MCF 10A (cell line): Measurements from ENCODE around the gene SLC6A17. TPM values are rescaled to one million over a fixed set of nuclear protein-coding genes. Genes with fewer than 3 reads are reported as not detected.
A peak's percentile ranks its signal among the peaks of the same experiment; 100 is the strongest.

Experiments used
- BruUV-seq: library from RNA; stranded (reverse); fragments of 400-500 nt; replicated peaks from 2 replicates; lab custom pipeline; 2021; lab: Mats Ljungman, UMichigan
- CTCF ChIA-PET: fragments of 300-600 bp; sonication (Branson Sonifier 250); formaldehyde crosslinking; extraction: SDS; loops from one replicate; lab custom pipeline; 2021; ENCODE audit warnings: antibody characterized with exemption, inconsistent platforms; lab: Yijun Ruan, JAX
- POLR2A ChIA-PET: fragments of 300-600, 350-650 bp; sonication (Branson Sonifier 250); formaldehyde crosslinking; extraction: SDS; loops from one replicate; lab custom pipeline; 2020; ENCODE audit warnings: antibody characterized with exemption, inconsistent platforms; lab: Yijun Ruan, JAX
- DNase-seq: peaks from one replicate; pipeline ENCODE4 v3.0.0-alpha.2; 2018; ENCODE audit not compliant: unreplicated experiment
- H3K27ac Mint-ChIP-seq: one replicate; pipeline ENCODE4 v1.8.0; 2022; ENCODE audit warnings: mild to moderate bottlenecking, low read depth, mixed read lengths; ENCODE audit not compliant: unreplicated experiment
- H3K27me3 Mint-ChIP-seq: one replicate; pipeline ENCODE4 v1.8.0; 2022; ENCODE audit warnings: mixed read lengths; ENCODE audit not compliant: insufficient read depth, unreplicated experiment
- H3K36me3 Mint-ChIP-seq: one replicate; pipeline ENCODE4 v1.8.0; 2022; ENCODE audit warnings: mild to moderate bottlenecking, moderate library complexity, mixed read lengths; ENCODE audit not compliant: insufficient read depth, unreplicated experiment
- H3K4me1 Mint-ChIP-seq: one replicate; pipeline ENCODE4 v1.8.0; 2022; ENCODE audit warnings: mixed read lengths; ENCODE audit not compliant: insufficient read depth, unreplicated experiment
- H3K4me3 Mint-ChIP-seq: one replicate; pipeline ENCODE4 v1.8.0; 2022; ENCODE audit warnings: mild to moderate bottlenecking, moderate library complexity, mixed read lengths; ENCODE audit not compliant: unreplicated experiment
- H3K9me3 Mint-ChIP-seq: one replicate; pipeline ENCODE4 v1.8.0; 2022; ENCODE audit warnings: mixed read lengths; ENCODE audit not compliant: unreplicated experiment
- CTCF ChIP-seq: fragments of 200-600 bp; IDR thresholded peaks from one replicate; pipeline ENCODE4 v1.8.0; 2022; ENCODE audit warnings: antibody characterized with exemption, mild to moderate bottlenecking; ENCODE audit not compliant: unreplicated experiment
- intact Hi-C: fragments of 100-400 bp; cut with micrococcal nuclease; formaldehyde crosslinking; loops from 2 replicates; pipeline ENCODE4 v1.14.1; 2022
- total RNA-seq: library from RNA; stranded (reverse); gene quantifications from 2 replicates; pipeline ENCODE4 v1.2.3, GENCODE V29; 2022

SLC6A17 gene
- total RNA-seq, 1 experiment from 2014 or later: not detected

GRCh38 chr1:110188035-110188618 is 37.8 kb downstream of the SLC6A17 start:
- peak; percentile 45 for DNase-seq
- Mint-ChIP-seq H3K4me3 (no peak overlapping the region), H3K27me3 (peaks cover 34% of the 10 kb centered on the region), H3K4me1 (peaks cover 6% of the 10 kb centered on the region), H3K36me3 (no peaks in the 10 kb centered on the region), H3K9me3 (no peaks in the 10 kb centered on the region), H3K27ac (no peak overlapping the region)
- no TSS peak for BruUV-seq
- POLR2A ChIA-PET: no interaction called here
- CTCF ChIA-PET: interaction anchor here (0.5 to 2.9 kb wide), 10 partner anchors 9 to 471 kb away, joined by 3 to 18 read pairs (median 4); no protein-coding TSS in a partner anchor
- no peak for TF ChIP-seq CTCF
- intact Hi-C loops: no loop called here

GRCh38 chr1:110189181-110189580 is 38.9 kb downstream of the SLC6A17 start:
- ChIA-PET POLR2A (no interaction called here), CTCF (interaction anchor here (1.3 to 2.4 kb wide), 3 partner anchors 13 to 124 kb away, joined by 3 to 10 read pairs (median 7); no protein-coding TSS in a partner anchor)
- H3K4me1 Mint-ChIP-seq: peaks cover 6% of the 10 kb centered on the region
- H3K36me3 Mint-ChIP-seq: no peaks in the 10 kb centered on the region
- DNase-seq: no peak
- H3K27ac Mint-ChIP-seq: peak overlapping the region; percentile 29
- H3K27me3 Mint-ChIP-seq: peaks cover 34% of the 10 kb centered on the region
- intact Hi-C loops: no loop called here
- H3K9me3 Mint-ChIP-seq: no peaks in the 10 kb centered on the region
- TF ChIP-seq CTCF: no peak
- no peak overlapping the region for H3K4me3 Mint-ChIP-seq
- no TSS peak for BruUV-seq

- CTCF ChIA-PET: interaction anchor here (0.7 to 3.3 kb wide), 4 partner anchors 13 to 491 kb away, joined by 3 to 23 read pairs (median 9); no protein-coding TSS in a partner anchor
- DNase-seq: peak; percentile 79
- Mint-ChIP-seq H3K9me3 (no peaks in the 10 kb centered on the region), H3K4me1 (peaks cover 6% of the 10 kb centered on the region), H3K27ac (no peak overlapping the region), H3K27me3 (peaks cover 34% of the 10 kb centered on the region), H3K4me3 (no peak overlapping the region), H3K36me3 (peaks cover 7% of the 10 kb centered on the region)
- intact Hi-C loops: no loop called here
- TF ChIP-seq CTCF: no peak
- POLR2A ChIA-PET: interaction anchor here (0.6 to 1.1 kb wide), 2 partner anchors 14 to 207 kb away, joined by 3 read pairs; no protein-coding TSS in a partner anchor
- BruUV-seq: no TSS peak
Observed at GRCh38 chr1:110190282-110190929, 40.1 kb downstream of the SLC6A17 start.

- Mint-ChIP-seq H3K27me3 (peaks cover 21% of the 10 kb centered on the region), H3K4me1 (peaks cover 6% of the 10 kb centered on the region), H3K27ac (no peak overlapping the region), H3K36me3 (peaks cover 7% of the 10 kb centered on the region), H3K9me3 (no peaks in the 10 kb centered on the region), H3K4me3 (no peak overlapping the region)
- DNase-seq: no peak
- intact Hi-C loops: no loop called here
- ChIA-PET POLR2A (no interaction called here), CTCF (interaction anchor here (0.6 to 3.4 kb wide), 6 partner anchors 11 to 304 kb away, joined by 3 to 23 read pairs (median 8); no protein-coding TSS in a partner anchor)
- BruUV-seq: no TSS peak
- TF ChIP-seq CTCF: no peak
Observed at GRCh38 chr1:110192541-110192940, 42.2 kb downstream of the SLC6A17 start.
